IPS DF 6.9 (cell line): ENCODE measurements around the gene CDH6.

Experiments used
- DNase-seq: peaks from one replicate; pipeline ENCODE4 v3.0.0-alpha.2; 2013; ENCODE audit warnings: low read depth, low spot score
- H3K27ac ChIP-seq: one replicate; pipeline ENCODE4 v1.5.1; 2013; ENCODE audit warnings: low read length, control low read depth
- H3K27me3 ChIP-seq: 2 replicates; pipeline ENCODE4 v1.6.1; 2013; ENCODE audit warnings: mild to moderate bottlenecking, low read length; ENCODE audit not compliant: control insufficient read depth, insufficient read depth
- H3K36me3 ChIP-seq: 2 replicates; pipeline ENCODE4 v1.6.1; 2013; ENCODE audit warnings: low read length; ENCODE audit not compliant: control insufficient read depth, insufficient read depth
- H3K4me1 ChIP-seq: 2 replicates; pipeline ENCODE4 v1.6.1; 2013; ENCODE audit warnings: low read length; ENCODE audit not compliant: control insufficient read depth, insufficient read depth
- H3K4me3 ChIP-seq: 2 replicates; pipeline ENCODE4 v1.5.1; 2013; ENCODE audit warnings: mild to moderate bottlenecking, low read length
- H3K9me3 ChIP-seq: 2 replicates; pipeline ENCODE4 v1.6.1; 2013; ENCODE audit warnings: low read length, inconsistent platforms; ENCODE audit not compliant: control insufficient read depth, insufficient read depth
- WGBS: extraction: QIAGEN DNeasy Blood & Tissue Kit; methylation state at CpG from one replicate; pipeline ENCODE4 v1.1.7; 2013; ENCODE audit warnings: mixed read lengths, missing lambda C conversion rate; ENCODE audit not compliant: insufficient read length, insufficient coverage; 5-methylcytosine and 5-hydroxymethylcytosine counted together

CDH6 gene

GRCh38 chr5:31303688-31304087 lies 110.2 kb downstream of the CDH6 start:
- Histone ChIP-seq H3K27ac (no peak overlapping the region), H3K36me3 (no peaks in the 10 kb centered on the region), H3K27me3 (no peaks in the 10 kb centered on the region), H3K9me3 (no peaks in the 10 kb centered on the region), H3K4me1 (0 out of 2 replicates have a peak, but pooled peaks cover 1% of the 10 kb centered on the region), H3K4me3 (no peak overlapping the region)
- WGBS = no CpG with 5 or more reads among the region's 5 CpGs
- DNase-seq = no peak

DNA sequence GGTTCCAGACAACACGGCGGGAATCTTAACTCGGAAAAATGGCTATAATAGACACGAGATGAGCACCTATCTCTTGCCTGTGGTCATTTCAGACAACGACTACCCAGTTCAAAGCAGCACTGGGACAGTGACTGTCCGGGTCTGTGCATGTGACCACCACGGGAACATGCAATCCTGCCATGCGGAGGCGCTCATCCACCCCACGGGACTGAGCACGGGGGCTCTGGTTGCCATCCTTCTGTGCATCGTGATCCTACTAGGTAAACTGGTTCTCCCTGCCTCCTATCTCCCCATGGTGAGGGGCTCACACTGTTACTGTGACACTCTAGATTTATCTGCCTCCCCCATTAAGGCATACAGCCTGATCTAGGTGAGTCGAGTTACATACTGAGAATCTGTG lies 124.2 kb downstream of the CDH6 start:
- no peak overlapping the region for H3K4me3 ChIP-seq
- no peak overlapping the region for H3K27ac ChIP-seq
- no peaks in the 10 kb centered on the region for H3K27me3 ChIP-seq
- no peaks in the 10 kb centered on the region for H3K36me3 ChIP-seq
- H3K4me1 ChIP-seq = peaks cover 1% of the 10 kb centered on the region; the same call in 1 of the 2 replicates
- no CpG with 5 or more reads among the region's 13 CpGs for WGBS
- DNase-seq = peak; percentile 13
- H3K9me3 ChIP-seq = no peaks in the 10 kb centered on the region

DNA sequence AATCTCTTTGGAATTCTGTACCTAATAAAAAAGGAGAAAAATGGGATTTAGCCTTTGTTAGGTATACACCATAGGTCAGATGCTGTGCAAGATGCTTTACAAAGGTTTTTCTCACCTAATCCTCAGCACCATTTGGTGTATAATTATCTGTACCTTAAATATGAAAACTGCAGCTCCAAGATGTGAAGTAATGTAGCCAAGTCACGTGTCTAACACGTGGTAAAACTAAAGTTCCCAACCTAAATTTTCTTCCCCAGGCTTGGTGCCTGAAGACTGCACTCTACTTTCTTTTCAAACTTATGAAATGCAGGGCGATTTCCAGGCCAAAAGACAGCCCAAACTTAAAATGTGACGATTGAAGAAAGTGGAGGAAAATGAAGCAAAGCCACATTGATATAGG lies 125.8 kb downstream of the CDH6 start:
- Histone ChIP-seq H3K4me1 (peaks cover 1% of the 10 kb centered on the region; the same call in 1 of the 2 replicates), H3K9me3 (no peaks in the 10 kb centered on the region), H3K27ac (no peak overlapping the region), H3K27me3 (no peaks in the 10 kb centered on the region), H3K36me3 (no peaks in the 10 kb centered on the region), H3K4me3 (no peak overlapping the region)
- WGBS = no CpG with 5 or more reads among the region's 4 CpGs
- no peak for DNase-seq

- Histone ChIP-seq H3K4me1 (no peaks in the 10 kb centered on the region; the same call in 1 of the 2 replicates), H3K27me3 (no peaks in the 10 kb centered on the region), H3K27ac (no peak overlapping the region), H3K36me3 (no peaks in the 10 kb centered on the region), H3K9me3 (no peaks in the 10 kb centered on the region), H3K4me3 (no peak overlapping the region)
- DNase-seq = no peak
- WGBS = no CpG with 5 or more reads among the region's 18 CpGs
Observed at GRCh38 chr5:31322946-31323345, 129.5 kb downstream of the CDH6 start.

DNA sequence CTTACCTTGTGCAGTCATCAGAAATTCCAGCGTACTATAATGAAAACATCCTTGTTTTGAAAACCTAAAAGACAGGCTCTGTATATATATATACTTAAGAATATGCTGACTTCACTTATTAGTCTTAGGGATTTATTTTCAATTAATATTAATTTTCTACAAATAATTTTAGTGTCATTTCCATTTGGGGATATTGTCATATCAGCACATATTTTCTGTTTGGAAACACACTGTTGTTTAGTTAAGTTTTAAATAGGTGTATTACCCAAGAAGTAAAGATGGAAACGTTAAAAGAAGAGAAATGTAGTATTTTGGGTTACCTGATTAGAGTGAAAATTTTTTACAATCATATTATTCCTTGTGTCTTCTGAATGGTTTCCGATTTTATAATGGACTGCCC lies 131.4 kb downstream of the CDH6 start:
- Histone ChIP-seq H3K27me3 (no peaks in the 10 kb centered on the region), H3K27ac (no peak overlapping the region), H3K4me3 (no peak overlapping the region), H3K9me3 (no peaks in the 10 kb centered on the region), H3K36me3 (no peaks in the 10 kb centered on the region), H3K4me1 (no peaks in the 10 kb centered on the region)
- 100% methylated on average over 1 of the region's 3 CpGs for WGBS
- DNase-seq = no peak

GRCh38 chr5:31328040-31328733 lies 134.7 kb downstream of the CDH6 start:
- no peak overlapping the region for H3K4me3 ChIP-seq
- no peak overlapping the region for H3K27ac ChIP-seq
- H3K27me3 ChIP-seq = no peaks in the 10 kb centered on the region
- H3K9me3 ChIP-seq = no peaks in the 10 kb centered on the region
- H3K36me3 ChIP-seq = no peaks in the 10 kb centered on the region
- H3K4me1 ChIP-seq = no peaks in the 10 kb centered on the region
- WGBS = no CpG with 5 or more reads among the region's 11 CpGs
- DNase-seq = no peak

- no peak overlapping the region for H3K4me3 ChIP-seq
- no CpG with 5 or more reads among the region's 2 CpGs for WGBS
- H3K36me3 ChIP-seq = no peaks in the 10 kb centered on the region
- H3K27ac ChIP-seq = no peak overlapping the region
- DNase-seq = no peak
- H3K27me3 ChIP-seq = no peaks in the 10 kb centered on the region
- H3K4me1 ChIP-seq = no peaks in the 10 kb centered on the region
- no peaks in the 10 kb centered on the region for H3K9me3 ChIP-seq
Observed at GRCh38 chr5:31329715-31330114, 136.2 kb downstream of the CDH6 start.

DNA sequence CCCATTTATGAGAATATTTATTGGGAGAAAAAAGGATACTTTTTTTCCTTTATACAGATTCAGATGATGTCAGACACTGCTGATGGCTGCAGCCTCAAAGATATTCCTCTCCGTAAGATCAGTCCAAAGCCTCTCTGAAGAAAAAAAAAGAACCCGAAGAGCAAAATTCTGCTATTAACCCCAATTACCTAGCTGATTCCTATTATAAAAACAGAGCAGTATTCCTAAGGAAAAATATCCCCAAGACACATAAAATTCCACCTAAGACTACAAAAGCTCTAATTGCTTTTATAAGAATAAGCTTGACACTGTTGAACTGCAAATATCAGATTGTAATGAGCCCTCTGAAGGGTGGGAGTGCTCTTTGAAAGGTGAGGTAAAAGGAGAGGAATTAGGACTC lies 138.7 kb downstream of the CDH6 start:
- no peaks in the 10 kb centered on the region for H3K4me1 ChIP-seq
- H3K27me3 ChIP-seq = no peaks in the 10 kb centered on the region
- no peak overlapping the region for H3K27ac ChIP-seq
- H3K4me3 ChIP-seq = no peak overlapping the region
- WGBS = no CpG with 5 or more reads among the region's 2 CpGs
- no peak for DNase-seq
- no peaks in the 10 kb centered on the region for H3K9me3 ChIP-seq
- no peaks in the 10 kb centered on the region for H3K36me3 ChIP-seq

GRCh38 chr5:31333475-31333874 lies 140.0 kb downstream of the CDH6 start:
- Histone ChIP-seq H3K4me1 (no peaks in the 10 kb centered on the region), H3K27ac (no peak overlapping the region), H3K4me3 (no peak overlapping the region), H3K9me3 (no peaks in the 10 kb centered on the region), H3K27me3 (no peaks in the 10 kb centered on the region), H3K36me3 (no peaks in the 10 kb centered on the region)
- WGBS = no CpG with 5 or more reads among the region's 2 CpGs
- no peak for DNase-seq

DNA sequence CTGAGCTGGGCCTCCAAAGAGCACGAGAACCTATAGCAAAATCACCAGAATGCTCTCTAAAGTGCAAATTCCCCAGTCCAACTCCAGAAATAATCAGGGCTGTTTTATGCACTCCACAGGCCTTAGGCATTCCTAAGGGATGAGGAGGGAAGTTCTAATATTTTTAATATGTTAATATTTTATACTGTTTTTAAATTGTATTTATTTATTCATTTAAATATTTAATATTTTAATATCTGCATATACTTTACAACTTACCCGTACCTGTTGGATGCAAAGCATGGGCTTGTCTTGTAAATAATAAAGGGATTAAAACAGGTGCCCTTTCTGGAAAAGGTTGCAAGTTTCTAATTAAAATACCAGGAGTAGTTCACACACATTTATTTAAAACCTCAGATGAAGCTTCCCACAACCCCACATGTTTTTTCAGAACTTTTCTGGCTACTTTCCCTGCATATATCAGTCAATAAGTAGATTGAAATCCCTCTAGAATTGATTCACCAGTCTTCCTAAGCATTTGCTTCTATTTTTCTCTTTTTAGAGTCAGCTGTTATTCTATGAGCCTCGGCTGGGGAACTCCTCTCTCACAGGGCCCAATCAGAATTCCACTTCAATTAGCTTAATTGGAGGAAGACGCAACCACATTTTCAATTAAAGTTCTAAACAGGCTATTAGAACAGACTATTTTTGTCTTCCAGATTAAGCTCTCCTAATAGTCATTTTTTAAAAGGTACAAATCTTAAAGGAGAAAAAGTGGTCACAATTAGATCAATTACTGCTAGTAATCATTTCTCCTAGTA lies 140.8 kb downstream of the CDH6 start:
- H3K27me3 ChIP-seq = no peaks in the 10 kb centered on the region

More for the DNA sequence above, 140.8 kb downstream of the CDH6 start:
- Histone ChIP-seq H3K27ac (no peak overlapping the region), H3K4me3 (no peak overlapping the region), H3K36me3 (no peaks in the 10 kb centered on the region), H3K9me3 (no peaks in the 10 kb centered on the region), H3K4me1 (no peaks in the 10 kb centered on the region)
- no CpG with 5 or more reads among the region's 4 CpGs for WGBS
- DNase-seq = no peak
